Uterus (tissue), 4 donors: ENCODE results near the gene CATSPERD. TPM values are rescaled to one million over a fixed set of nuclear protein-coding genes. Genes with fewer than 3 reads are reported as not detected.
"Not testable (repeated sequence)": the region's sequence is repeated elsewhere in the genome, so short reads cannot be mapped to it uniquely, and the experiment has no call there.

ENCODE experiments used
- DNase-seq, 2 donors: peaks; one replicate each; pipeline ENCODE4 v3.0.0-alpha.2; 2019 to 2020
- H3K27ac ChIP-seq, 2 donors: fragments of 200-600 bp; sonication (generic); 1 replicate in 1 of 2; 2 replicates in 1 of 2; pipeline ENCODE4 v1.5.1; 2016 to 2018
- H3K27me3 ChIP-seq, 2 donors: fragments of 200-600 bp; sonication (generic); one replicate each; pipeline ENCODE4 v1.5.1; 2018 to 2019; ENCODE audit warnings: control low read depth in 1 of 2
- H3K36me3 ChIP-seq, 2 donors: fragments of 200-600 bp; sonication (generic); one replicate each; pipeline ENCODE4 v1.5.1; 2019; ENCODE audit warnings: control low read depth in 1 of 2
- H3K4me1 ChIP-seq, 2 donors: fragments of 200-600 bp; sonication (generic); one replicate each; pipeline ENCODE4 v1.5.1; 2018 to 2019; ENCODE audit warnings: control low read depth in 1 of 2
- H3K4me3 ChIP-seq, 2 donors: fragments of 200-600 bp; sonication (generic); 1 replicate in 1 of 2; 2 replicates in 1 of 2; pipeline ENCODE4 v1.5.1; 2018 to 2019; ENCODE audit warnings: mild to moderate bottlenecking in 1 of 2
- H3K9me3 ChIP-seq, 2 donors: fragments of 200-600 bp; sonication (generic); one replicate each; pipeline ENCODE4 v1.5.1; 2019; ENCODE audit warnings: control low read depth in 1 of 2
- CTCF ChIP-seq, 4 experiments: fragments of 200-600 bp in 2 of 4; fragments of 450-650 bp in 2 of 4; sonication (generic) in 2 of 4; IDR thresholded peaks; one replicate each; pipeline ENCODE4 v1.5.1; 2016 to 2019; ENCODE audit warnings: antibody characterized with exemption in 4 of 4, mild to moderate bottlenecking in 2 of 4, moderate library complexity in 1 of 4
- POLR2A ChIP-seq, 2 donors: fragments of 450-650 bp; IDR thresholded peaks; one replicate each; pipeline ENCODE4 v1.6.1; 2016; ENCODE audit warnings: antibody characterized with exemption in 2 of 2, mild to moderate bottlenecking in 1 of 2, moderate library complexity in 1 of 2
- intact Hi-C: fragments of 100-400 bp; cut with DNase I; formaldehyde crosslinking; loops from one replicate; pipeline ENCODE4 v1.15.1; 2023; ENCODE audit warnings: low total_unique reads
- total RNA-seq, 4 donors: library from RNA; depleted of rRNA in 3 of 4; stranded (reverse); fragments of >200 nt in 3 of 4; gene quantifications; one replicate each; pipeline versions ENCODE4 v1.1.0 to v1.2.4, GENCODE V29; 2014 to 2023
- donor health status: DM: yes; HTN: yes; CAD: no.

Gene CATSPERD
- total RNA-seq, 4 donors from 2014 or later, result not detected

GRCh38 chr19:5742051-5742450 is 21.6 kb downstream of the CATSPERD start:
- intact Hi-C loops, result no loop called here
- no peaks in the 10 kb centered on the region for H3K27me3 ChIP-seq
- no peaks in the 10 kb centered on the region for H3K9me3 ChIP-seq
- no peaks in the 10 kb centered on the region for H3K4me1 ChIP-seq
- DNase-seq, result no peak
- TF ChIP-seq CTCF (IDR thresholded peaks at IDR 0.05), result no peak
- no peak for TF ChIP-seq POLR2A (IDR thresholded peaks at IDR 0.05)
- H3K4me3 ChIP-seq, result no peak overlapping the region
- H3K27ac ChIP-seq, result no peak overlapping the region
- no peaks in the 10 kb centered on the region for H3K36me3 ChIP-seq

- Histone ChIP-seq H3K27me3 (no peaks in the 10 kb centered on the region), H3K4me3 (no peak overlapping the region), H3K9me3 (no peaks in the 10 kb centered on the region), H3K27ac (no peak overlapping the region), H3K36me3 (no peaks in the 10 kb centered on the region), H3K4me1 (no peaks in the 10 kb centered on the region)
- DNase-seq, result no peak
- intact Hi-C loops, result no loop called here
- TF ChIP-seq CTCF (IDR thresholded peaks at IDR 0.05) (no peak), POLR2A (IDR thresholded peaks at IDR 0.05) (no peak)
Measured at GRCh38 chr19:5743630-5744029, 23.2 kb downstream of the CATSPERD start.

- H3K27ac ChIP-seq, intact Hi-C loops, H3K9me3 ChIP-seq, H3K36me3 ChIP-seq, H3K4me3 ChIP-seq, H3K27me3 ChIP-seq, H3K4me1 ChIP-seq, DNase-seq: not testable (repeated sequence)
Measured at GRCh38 chr19:5744999-5745398, 24.6 kb downstream of the CATSPERD start.

- H3K4me1 ChIP-seq, H3K27ac ChIP-seq, intact Hi-C loops, H3K9me3 ChIP-seq, DNase-seq, H3K36me3 ChIP-seq, H3K27me3 ChIP-seq, H3K4me3 ChIP-seq: not testable (repeated sequence)
Measured at GRCh38 chr19:5748920-5749319, 28.5 kb downstream of the CATSPERD start.

- no peak for DNase-seq
- no peak overlapping the region for H3K27ac ChIP-seq
- H3K9me3 ChIP-seq, result no peaks in the 10 kb centered on the region
- no peak for TF ChIP-seq POLR2A (IDR thresholded peaks at IDR 0.05)
- no peak for TF ChIP-seq CTCF (IDR thresholded peaks at IDR 0.05)
- no peaks in the 10 kb centered on the region for H3K36me3 ChIP-seq
- no peak overlapping the region for H3K4me3 ChIP-seq
- H3K27me3 ChIP-seq, result no peaks in the 10 kb centered on the region
- intact Hi-C loops, result no loop called here
- H3K4me1 ChIP-seq, result no peaks in the 10 kb centered on the region
Measured at GRCh38 chr19:5749505-5749904, 29.1 kb downstream of the CATSPERD start.

- TF ChIP-seq CTCF (IDR thresholded peaks at IDR 0.05), result no peak
- no peak for TF ChIP-seq POLR2A (IDR thresholded peaks at IDR 0.05)
- no peak for DNase-seq
- Histone ChIP-seq H3K9me3 (no peaks in the 10 kb centered on the region), H3K27me3 (no peaks in the 10 kb centered on the region), H3K36me3 (no peaks in the 10 kb centered on the region), H3K4me1 (no peaks in the 10 kb centered on the region), H3K27ac (no peak overlapping the region), H3K4me3 (no peak overlapping the region)
- intact Hi-C loops, result no loop called here
Measured at GRCh38 chr19:5751709-5752108, 31.3 kb downstream of the CATSPERD start.
